Activated T-helper 1 cell treated with anti-CD3 and anti-CD28 coated beads, Interleukin-2, amount 50 U/mL, for 16 hours (primary cell): ENCODE data around the gene GRAMD2B.

Source experiments
- DNase-seq, 2 donors: peaks; one replicate each; pipeline ENCODE4 v3.0.0-alpha.2; 2020; ENCODE audit warnings: low read depth in 1 of 2, low spot score in 1 of 2

Gene GRAMD2B

GRCh38 chr5:126535856-126536545 lies 112.8 kb downstream of the GRAMD2B start:
- DNase-seq, result no peak

GRCh38 chr5:126536874-126537273 lies 113.7 kb downstream of the GRAMD2B start:
- no peak for DNase-seq

GRCh38 chr5:126538579-126538978 lies 115.4 kb downstream of the GRAMD2B start:
- DNase-seq, result no peak

GRCh38 chr5:126540631-126541030 lies 117.4 kb downstream of the GRAMD2B start:
- DNase-seq, result no peak

GRCh38 chr5:126542441-126542840 lies 119.2 kb downstream of the GRAMD2B start:
- DNase-seq, result no peak

- DNase-seq, result no peak
Measured at GRCh38 chr5:126543009-126543408, 119.8 kb downstream of the GRAMD2B start.

GRCh38 chr5:126543660-126544059 lies 120.5 kb downstream of the GRAMD2B start:
- DNase-seq, result no peak
